Colonic mucosa (tissue), 4 donors: Measurements from ENCODE around the gene RND3. TPM values are rescaled to one million over a fixed set of nuclear protein-coding genes. Genes with fewer than 3 reads are reported as not detected.

Experiments used
- DNase-seq: peaks from one replicate; pipeline ENCODE4 v3.0.0-alpha.2; 2020
- H3K27ac ChIP-seq: fragments of 200-600 bp; one replicate; pipeline ENCODE4 v1.8.0; 2021
- H3K27me3 ChIP-seq: fragments of 200-600 bp; one replicate; pipeline ENCODE4 v1.8.0; 2021
- H3K36me3 ChIP-seq: fragments of 200-600 bp; one replicate; pipeline ENCODE4 v1.8.0; 2021
- H3K4me1 ChIP-seq: fragments of 200-600 bp; one replicate; pipeline ENCODE4 v1.8.0; 2021; ENCODE audit warnings: mild to moderate bottlenecking
- H3K4me3 ChIP-seq: fragments of 200-600 bp; one replicate; pipeline ENCODE4 v1.8.0; 2021
- H3K9ac ChIP-seq, 2 donors: one replicate each; pipeline ENCODE4 v1.7.0; 2013; ENCODE audit warnings: control low read depth in 2 of 2, low read depth in 2 of 2, low read length in 2 of 2
- H3K9me3 ChIP-seq: fragments of 200-600 bp; one replicate; pipeline ENCODE4 v1.8.0; 2021
- CTCF ChIP-seq: fragments of 200-600 bp; IDR thresholded peaks from one replicate; pipeline ENCODE4 v1.8.0; 2022; ENCODE audit warnings: antibody characterized with exemption, mild to moderate bottlenecking
- intact Hi-C: fragments of 100-400 bp; cut with DNase I; formaldehyde crosslinking; loops from one replicate; pipeline ENCODE4 v1.14.1; 2022
- total RNA-seq, 2 donors: library from RNA; stranded (reverse); fragmentation: NEBNext Ultra II Directional in 1 of 2; extraction: Animal tissue kit (Norgen Biotek cat#: 25700) in 1 of 2; gene quantifications; one replicate each; pipeline ENCODE4 v1.2.1, GENCODE V29; 2021
- donor health status: healthy.
- donor health status: DM: no; HTN: no; CAD: no.
- donor health status: DM: no; HTN: no; CAD: no.

RND3 gene
- total RNA-seq, 2 donors from 2014 or later: 26.8 to 57.1 TPM

- Histone ChIP-seq H3K9ac (no peak overlapping the region), H3K4me1 (peaks cover 10% of the 10 kb centered on the region), H3K27me3 (no peaks in the 10 kb centered on the region), H3K4me3 (no peak overlapping the region), H3K9me3 (no peaks in the 10 kb centered on the region), H3K27ac (peak overlapping the region; percentile 14), H3K36me3 (no peaks in the 10 kb centered on the region)
- TF ChIP-seq CTCF: no peak
- no peak for DNase-seq
- intact Hi-C loops: no loop called here
Measured at GRCh38 chr2:150482111-150482510, 5.4 kb downstream of the RND3 start.

GRCh38 chr2:150480971-150481830 lies 6.3 kb downstream of the RND3 start:
- DNase-seq: no peak
- peak overlapping the region; percentile 14 for H3K27ac ChIP-seq
- H3K27me3 ChIP-seq: no peaks in the 10 kb centered on the region
- H3K4me3 ChIP-seq: no peak overlapping the region
- no peaks in the 10 kb centered on the region for H3K36me3 ChIP-seq
- TF ChIP-seq CTCF: no peak
- intact Hi-C loops: no loop called here
- peaks cover 10% of the 10 kb centered on the region for H3K4me1 ChIP-seq
- no peaks in the 10 kb centered on the region for H3K9me3 ChIP-seq
- no peak overlapping the region for H3K9ac ChIP-seq

GRCh38 chr2:150480241-150480640 lies 7.2 kb downstream of the RND3 start:
- Histone ChIP-seq H3K4me3 (no peak overlapping the region), H3K27me3 (no peaks in the 10 kb centered on the region), H3K27ac (peak overlapping the region; percentile 86), H3K9me3 (no peaks in the 10 kb centered on the region), H3K36me3 (no peaks in the 10 kb centered on the region), H3K4me1 (peaks cover 10% of the 10 kb centered on the region), H3K9ac (no peak overlapping the region)
- intact Hi-C loops: no loop called here
- no peak for DNase-seq
- no peak for TF ChIP-seq CTCF

GRCh38 chr2:150479075-150479915 lies 8.2 kb downstream of the RND3 start:
- Histone ChIP-seq H3K9me3 (no peaks in the 10 kb centered on the region), H3K9ac (peak overlapping the region in 1 of 2 donors; percentile 77), H3K4me1 (peaks cover 6% of the 10 kb centered on the region), H3K27me3 (no peaks in the 10 kb centered on the region), H3K36me3 (no peaks in the 10 kb centered on the region), H3K27ac (peak overlapping the region; percentile 86), H3K4me3 (no peak overlapping the region)
- intact Hi-C loops: no loop called here
- no peak for DNase-seq
- no peak for TF ChIP-seq CTCF

- Histone ChIP-seq H3K4me3 (no peak overlapping the region), H3K36me3 (no peaks in the 10 kb centered on the region), H3K27ac (peak overlapping the region; percentile 86), H3K27me3 (no peaks in the 10 kb centered on the region), H3K9me3 (no peaks in the 10 kb centered on the region), H3K9ac (peak overlapping the region in 1 of 2 donors; percentile 77), H3K4me1 (peaks cover 4% of the 10 kb centered on the region)
- DNase-seq: no peak
- TF ChIP-seq CTCF: no peak
- intact Hi-C loops: no loop called here
Measured at GRCh38 chr2:150478200-150478974, 9.1 kb downstream of the RND3 start.
